T-helper 2 cell (primary cell): ENCODE measurements around the gene LRRTM3.

Source experiments
- DNase-seq, 5 experiments: peaks; one replicate each; pipeline versions ENCODE4 v3.0.0 to v3.0.0-alpha.2; 2012 to 2022

The LRRTM3 gene

GRCh38 chr10:67033878-67034277 is 108.0 kb downstream of the LRRTM3 start:
- DNase-seq = no peak

- DNase-seq = peak in 1 of 5 experiments; percentile 13
Measured at GRCh38 chr10:67036808-67037207, 111.0 kb downstream of the LRRTM3 start.

DNA sequence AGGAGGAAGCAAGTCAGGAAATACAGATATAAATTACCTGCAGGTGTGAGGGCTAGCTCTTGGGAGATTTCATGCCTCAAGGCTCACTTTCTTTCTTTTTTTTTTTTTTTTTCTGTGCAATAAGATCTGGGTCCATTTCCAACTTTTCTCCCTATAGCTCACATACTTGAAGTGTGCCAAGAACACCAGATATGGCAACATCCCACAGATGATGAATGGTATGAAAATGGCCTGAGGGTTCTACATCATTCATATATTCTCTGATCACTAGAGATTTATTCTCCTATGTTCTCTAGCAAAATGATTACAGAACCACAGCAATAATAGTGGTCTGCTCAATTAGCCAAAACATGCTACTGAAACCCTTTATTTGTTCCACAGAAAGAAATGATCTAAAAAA is 117.2 kb downstream of the LRRTM3 start:
- no peak for DNase-seq

DNA sequence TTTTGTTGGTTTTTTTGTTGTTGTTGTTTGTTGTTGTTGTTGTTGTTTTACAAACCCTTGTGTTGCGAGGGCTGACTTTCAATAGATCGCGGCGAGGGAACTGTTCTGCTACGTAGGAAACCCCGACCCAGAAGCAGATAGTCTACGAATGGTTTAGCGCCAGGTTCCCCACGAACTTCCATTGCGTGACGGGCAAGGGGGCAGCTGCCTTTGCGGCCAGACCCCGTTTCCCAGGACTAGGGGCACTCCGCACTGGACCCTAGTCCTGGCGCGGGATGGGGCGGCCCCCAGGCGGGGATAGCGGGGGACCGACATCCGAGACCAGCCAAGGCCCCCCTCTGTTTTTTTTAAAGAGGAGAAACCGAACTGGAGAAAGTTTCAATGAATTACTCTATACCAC is 119.6 kb downstream of the LRRTM3 start:
- DNase-seq = no peak

GRCh38 chr10:67046507-67046906 is 120.7 kb downstream of the LRRTM3 start:
- DNase-seq = no peak

DNA sequence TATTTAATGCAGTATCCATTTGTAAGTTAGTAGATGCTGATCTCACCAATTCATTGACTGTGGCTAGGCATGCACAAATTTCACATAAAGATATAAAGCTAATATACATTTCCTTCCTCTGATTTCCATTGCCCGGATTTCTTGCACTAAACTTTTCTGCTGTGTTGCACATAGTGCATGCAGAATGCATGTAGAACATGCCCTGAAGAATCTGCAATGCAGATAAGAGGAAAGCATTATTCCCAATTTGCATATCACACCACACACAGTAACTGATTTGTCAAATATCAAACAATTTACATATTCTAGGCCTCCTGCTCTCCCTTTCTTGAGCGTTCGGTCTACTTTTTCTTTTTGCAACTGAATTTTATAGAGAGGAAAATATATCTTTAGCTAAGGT is 124.2 kb downstream of the LRRTM3 start:
- no peak for DNase-seq

DNA sequence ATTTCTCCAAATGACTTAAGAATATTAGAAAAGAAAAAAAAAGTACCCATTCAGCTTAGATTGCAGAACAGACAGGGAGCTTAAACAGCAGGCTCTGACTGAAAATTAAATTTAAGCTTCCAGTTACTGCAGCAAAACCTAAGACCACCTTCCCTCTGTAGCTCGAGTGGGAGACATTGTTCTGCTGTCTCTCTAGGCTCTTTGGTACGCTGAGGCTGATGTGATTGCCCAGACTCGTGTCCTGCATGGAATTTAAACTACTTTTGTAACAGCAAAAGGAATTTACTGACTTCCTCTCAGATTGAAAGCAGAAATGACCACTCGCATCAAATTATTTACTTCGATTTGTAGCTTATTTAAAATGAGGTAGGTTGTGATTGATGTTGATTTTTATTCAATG is 124.6 kb downstream of the LRRTM3 start:
- DNase-seq = no peak

DNA sequence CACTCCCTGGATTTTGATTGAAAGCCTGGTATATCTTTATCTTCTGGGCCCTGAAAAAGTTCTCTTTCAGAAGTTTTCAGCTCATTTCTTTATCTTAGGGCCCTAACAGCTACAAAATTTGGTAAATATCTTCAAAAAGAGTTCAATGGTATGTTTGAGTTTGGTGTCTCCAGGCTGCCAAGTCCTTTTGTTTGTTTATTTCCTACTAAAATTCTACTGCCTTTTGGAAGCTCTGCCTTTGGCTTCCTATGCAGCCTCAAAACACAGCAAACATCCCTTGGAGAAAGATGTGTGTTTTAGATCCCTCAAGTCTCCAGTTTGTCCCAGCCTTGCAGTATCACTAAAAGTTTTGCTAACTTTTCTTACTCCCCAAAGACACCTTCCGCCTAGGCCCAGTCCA is 146.8 kb downstream of the LRRTM3 start:
- DNase-seq = no peak

- DNase-seq = no peak
Measured at GRCh38 chr10:67075491-67075971, 149.7 kb downstream of the LRRTM3 start.

DNA sequence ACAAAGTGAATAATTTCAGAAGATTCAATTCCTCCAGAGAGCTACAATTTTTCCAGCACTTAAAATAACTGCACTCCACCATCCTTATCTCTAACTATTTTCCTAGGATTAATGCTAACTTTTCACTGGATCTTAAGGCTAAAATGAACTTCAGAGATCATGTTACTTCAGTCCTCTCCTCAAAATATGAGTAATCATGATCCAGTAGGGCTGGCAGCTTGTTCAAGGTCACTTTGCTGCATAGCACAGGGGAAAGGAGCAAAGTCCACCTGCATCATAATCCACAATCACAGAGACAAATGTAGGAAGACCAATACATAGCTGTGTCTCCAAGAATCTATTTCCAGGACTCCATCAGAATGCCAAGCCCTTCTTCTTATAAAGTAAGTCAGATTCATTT is 150.3 kb downstream of the LRRTM3 start:
- DNase-seq = no peak

GRCh38 chr10:67077376-67077775 is 151.5 kb downstream of the LRRTM3 start:
- no peak for DNase-seq

GRCh38 chr10:67079126-67079525 is 153.3 kb downstream of the LRRTM3 start:
- no peak for DNase-seq

- DNase-seq = no peak
Measured at GRCh38 chr10:67086327-67087134, 160.7 kb downstream of the LRRTM3 start.

DNA sequence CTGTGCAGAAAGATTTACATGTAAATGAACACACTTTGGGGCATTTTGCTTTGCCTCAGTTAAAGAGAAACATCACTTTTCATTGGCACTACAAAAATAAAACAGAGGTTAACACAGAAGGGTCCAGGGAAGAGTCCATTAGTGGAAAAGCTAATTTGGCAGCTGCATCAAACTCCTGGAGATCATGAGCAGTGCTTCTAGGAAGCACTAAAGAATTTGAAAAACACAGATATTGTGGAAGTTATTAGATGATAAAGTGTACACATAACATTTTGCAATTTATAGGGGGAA is 161.2 kb downstream of the LRRTM3 start:
- DNase-seq = no peak

DNA sequence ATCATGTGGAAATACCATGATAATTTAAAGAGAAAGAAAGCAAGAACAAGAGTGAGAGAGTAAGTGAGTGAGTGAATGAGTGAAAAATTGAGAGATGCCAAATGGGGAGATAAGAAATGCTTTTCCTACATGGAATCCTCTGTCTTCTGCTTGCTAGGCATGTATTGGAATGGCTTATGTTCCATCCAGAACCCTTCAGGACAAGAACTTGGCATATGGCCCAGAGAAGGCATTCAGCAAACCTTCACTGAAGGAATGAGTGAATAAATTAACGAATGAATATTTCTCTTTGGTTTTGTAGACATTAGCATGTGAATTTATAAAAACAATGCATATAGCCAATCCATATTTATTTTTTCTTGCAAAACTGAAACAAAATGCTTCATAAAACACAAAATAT is 162.2 kb downstream of the LRRTM3 start:
- DNase-seq = no peak

DNA sequence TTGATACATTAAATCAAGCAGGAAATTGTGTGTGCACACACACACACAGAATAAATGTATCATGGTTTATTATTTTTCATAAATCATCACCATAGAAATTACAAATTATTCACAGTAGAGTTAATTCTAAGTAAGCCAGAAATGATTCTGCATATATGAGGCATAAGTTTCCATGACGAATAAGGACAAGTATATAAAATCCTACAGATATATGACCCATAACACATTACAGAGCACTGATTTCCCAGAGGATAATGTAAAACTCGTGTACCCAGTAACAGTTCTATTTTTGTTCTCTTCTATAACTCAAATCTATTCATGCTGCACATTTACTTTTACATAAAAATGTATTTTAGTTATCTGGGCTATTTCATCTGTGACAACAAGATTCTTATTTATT is 169.7 kb downstream of the LRRTM3 start:
- no peak for DNase-seq

GRCh38 chr10:67098461-67098860 is 172.6 kb downstream of the LRRTM3 start:
- DNase-seq = no peak

GRCh38 chr10:67100951-67101350 is 175.1 kb downstream of the LRRTM3 start:
- DNase-seq = no peak

GRCh38 chr10:67107670-67108069 is 181.8 kb downstream of the LRRTM3 start:
- DNase-seq = no peak

DNA sequence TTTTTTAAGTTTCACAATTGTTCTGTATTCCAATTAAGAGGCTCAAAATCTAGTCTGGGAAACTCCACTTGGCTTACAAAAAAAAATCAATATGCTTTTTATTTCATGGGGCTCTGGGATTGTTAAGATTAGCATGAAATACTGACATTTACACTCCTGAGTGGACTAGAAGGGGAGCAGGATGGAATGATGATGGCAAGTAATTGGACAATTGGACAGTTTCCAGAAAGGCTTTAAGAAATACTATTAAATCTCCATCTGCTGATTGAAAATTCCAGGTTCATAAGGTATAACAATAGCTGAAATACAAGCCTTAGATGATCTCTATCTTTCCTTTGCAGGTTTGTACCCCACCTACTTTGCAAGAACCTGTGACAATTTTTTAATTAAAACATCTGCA is 184.4 kb downstream of the LRRTM3 start:
- no peak for DNase-seq

DNA sequence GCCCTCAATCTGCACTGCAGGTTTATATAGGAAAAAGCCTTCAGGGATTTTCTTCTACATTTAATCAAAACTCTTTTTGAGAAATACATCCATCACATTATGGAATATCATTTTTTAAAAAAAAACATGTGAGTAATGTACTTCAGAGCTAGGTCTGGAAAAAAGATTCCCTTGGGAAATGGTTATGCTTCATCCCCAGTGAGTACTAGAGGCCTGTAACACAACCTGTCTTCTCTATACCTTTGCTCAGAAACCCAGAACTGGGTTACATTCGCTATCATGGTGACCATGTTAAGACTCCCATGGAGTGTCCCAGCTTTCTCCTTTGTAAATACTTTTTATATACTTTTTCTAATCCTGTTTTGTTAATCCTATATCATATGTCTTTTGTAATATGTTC is 186.9 kb downstream of the LRRTM3 start:
- DNase-seq = no peak

DNA sequence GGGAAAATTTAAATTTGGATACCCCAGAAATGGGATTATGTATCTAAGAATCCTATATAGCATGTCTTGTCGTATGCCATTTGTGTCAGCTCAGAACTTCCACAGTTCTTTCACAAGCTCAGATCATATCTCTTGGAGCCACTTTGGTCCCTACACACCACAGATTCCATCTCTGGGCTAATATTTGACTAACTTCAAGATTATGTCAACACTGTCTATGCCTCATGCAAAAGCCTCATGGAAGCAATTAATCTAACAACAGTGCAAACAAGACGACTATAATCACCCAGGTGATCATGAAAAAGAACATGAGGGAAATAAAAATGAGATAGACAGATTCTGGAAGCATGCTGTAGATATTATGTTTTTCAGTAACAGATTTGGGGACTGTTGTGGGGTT is 189.1 kb downstream of the LRRTM3 start:
- DNase-seq = no peak

GRCh38 chr10:67115972-67116371 is 190.1 kb downstream of the LRRTM3 start:
- DNase-seq = no peak

DNA sequence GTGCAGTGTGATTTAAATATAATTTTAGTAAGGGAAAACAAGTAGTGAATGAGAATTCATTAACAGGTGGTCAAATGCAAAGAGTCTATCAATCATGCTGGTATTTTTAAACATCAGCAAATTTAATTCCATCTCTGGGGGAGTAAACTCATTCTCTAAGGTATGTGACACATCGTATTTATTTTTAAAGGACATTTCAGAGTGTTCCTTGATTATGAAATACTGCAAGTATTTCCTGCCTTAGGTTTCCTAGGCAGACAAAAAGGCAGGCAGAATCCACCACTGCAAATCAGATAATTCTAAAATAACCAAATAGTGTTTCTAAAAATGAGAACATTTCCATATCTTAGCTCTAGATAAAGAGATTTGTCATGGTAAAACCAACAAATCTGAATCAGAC is 193.8 kb downstream of the LRRTM3 start:
- DNase-seq = no peak

DNA sequence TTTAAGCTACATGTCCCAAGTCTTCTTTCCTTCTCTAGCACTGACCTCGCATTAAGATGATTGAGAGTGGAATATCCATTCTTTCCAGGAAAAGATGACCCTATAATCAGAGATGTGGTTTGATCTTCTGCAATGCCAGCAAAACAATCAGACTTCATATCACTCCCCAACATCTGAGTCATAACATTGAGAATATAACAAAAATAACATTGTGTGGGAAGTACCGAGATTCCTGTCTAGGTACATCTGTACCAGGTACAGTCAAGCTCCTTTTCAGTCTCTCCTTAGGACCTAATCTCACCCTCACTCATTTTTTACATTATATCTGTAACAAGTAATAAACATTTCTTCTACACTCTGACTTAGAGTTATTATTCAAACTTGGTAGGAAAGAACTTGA is 201.6 kb downstream of the LRRTM3 start:
- no peak for DNase-seq
